Ishikawa (cell line): ENCODE measurements around the gene APOB.

Experiments
- CEBPB ChIP-seq: IDR thresholded peaks from 2 replicates; pipeline ENCODE4 v1.6.1; 2012
- CREB1 ChIP-seq: IDR thresholded peaks from 2 replicates; pipeline ENCODE4 v1.6.1; 2012; ENCODE audit warnings: low read depth
- EGR1 ChIP-seq: IDR thresholded peaks from 2 replicates; pipeline ENCODE4 v1.6.1; 2012
- EP300 ChIP-seq: IDR thresholded peaks from 2 replicates; pipeline ENCODE4 v1.6.1; 2012; ENCODE audit warnings: borderline replicate concordance
- FOXM1 ChIP-seq: IDR thresholded peaks from 2 replicates; pipeline ENCODE4 v1.6.1; 2012; ENCODE audit warnings: low read depth, borderline replicate concordance
- MAX ChIP-seq: IDR thresholded peaks from 2 replicates; pipeline ENCODE4 v1.6.1; 2012
- NFIC ChIP-seq: IDR thresholded peaks from 2 replicates; pipeline ENCODE4 v1.6.1; 2012
- RAD21 ChIP-seq: IDR thresholded peaks from 2 replicates; pipeline ENCODE4 v1.6.1; 2012; ENCODE audit warnings: low read depth
- REST ChIP-seq: IDR thresholded peaks from 2 replicates; pipeline ENCODE4 v1.6.1; 2012; ENCODE audit warnings: low read depth, mild to moderate bottlenecking
- TAF1 ChIP-seq: IDR thresholded peaks from 2 replicates; pipeline ENCODE4 v1.6.1; 2012; ENCODE audit warnings: low read depth, mild to moderate bottlenecking
- TCF12 ChIP-seq: IDR thresholded peaks from 2 replicates; pipeline ENCODE4 v1.6.1; 2012; ENCODE audit warnings: low read depth
- TEAD4 ChIP-seq: IDR thresholded peaks from 2 replicates; pipeline ENCODE4 v1.6.1; 2012
- USF1 ChIP-seq: IDR thresholded peaks from 2 replicates; pipeline ENCODE4 v1.6.1; 2012
- YY1 ChIP-seq: IDR thresholded peaks from 2 replicates; pipeline ENCODE4 v1.6.1; 2012; ENCODE audit warnings: low read depth

GRCh38 chr2:21025690-21026478 is 18.0 kb downstream of the APOB start:
- TF ChIP-seq REST, result no peak
- TF ChIP-seq RAD21, result no peak
- TF ChIP-seq FOXM1, result no peak
- no peak for TF ChIP-seq TCF12
- TF ChIP-seq EP300, result no peak
- no peak for TF ChIP-seq NFIC
- TF ChIP-seq TAF1, result no peak
- no peak for TF ChIP-seq EGR1
- TF ChIP-seq MAX, result no peak
- TF ChIP-seq USF1, result no peak
- TF ChIP-seq YY1, result no peak
- no peak for TF ChIP-seq CREB1
- no peak for TF ChIP-seq CEBPB
- no peak for TF ChIP-seq TEAD4
